SIG-M5 treated with dmso at 0.1 percent for 504 hours (cell line): ENCODE data around the gene PCDHGA8.
"Not testable (repeated sequence)": the region's sequence is repeated elsewhere in the genome, so short reads cannot be mapped to it uniquely, and the experiment has no call there.

Experiments used
- DNase-seq: peaks from one replicate; lab custom pipeline; 2025; ENCODE audit not compliant: unreplicated experiment; lab: John Stamatoyannopoulos, UW

The PCDHGA8 gene

GRCh38 chr5:141430332-141431113, 38.1 kb downstream of the PCDHGA8 start, which contains the start of gene PCDHGA12:
TSS of gene PCDHGA12 (plus strand) at chr5:141430507. CDS start at chr5:141430760, 253 bp downstream.
- DNase-seq: peak; percentile 7

- DNase-seq: no peak
Observed at GRCh38 chr5:141431286-141431685, 38.9 kb downstream of the PCDHGA8 start.

GRCh38 chr5:141432308-141432707, 39.9 kb downstream of the PCDHGA8 start:
- DNase-seq: not testable (repeated sequence)

GRCh38 chr5:141432726-141433125, 40.3 kb downstream of the PCDHGA8 start:
- DNase-seq: not testable (repeated sequence)

GRCh38 chr5:141434006-141434405, 41.6 kb downstream of the PCDHGA8 start:
- DNase-seq: no peak

GRCh38 chr5:141437221-141437620, 44.8 kb downstream of the PCDHGA8 start:
- no peak for DNase-seq

- no peak for DNase-seq
Observed at GRCh38 chr5:141439411-141440141, 47.1 kb downstream of the PCDHGA8 start.

GRCh38 chr5:141440341-141440740, 47.9 kb downstream of the PCDHGA8 start:
- DNase-seq: no peak

- no peak for DNase-seq
Observed at GRCh38 chr5:141441571-141442170, 49.2 kb downstream of the PCDHGA8 start.
